Epithelial cell of proximal tubule (primary cell): Measurements from ENCODE around the gene CPNE2. TPM values are rescaled to one million over a fixed set of nuclear protein-coding genes. Genes with fewer than 3 reads are reported as not detected.

ENCODE experiments used
- DNase-seq: peaks from one replicate; pipeline ENCODE4 v3.0.0-alpha.2; 2011; ENCODE audit warnings: low read depth
- H3K4me3 ChIP-seq: 2 replicates; pipeline ENCODE4 v1.5.1; 2011; ENCODE audit warnings: low read depth, mild to moderate bottlenecking, low read length
- CTCF ChIP-seq: conservative IDR thresholded peaks from 2 replicates; pipeline ENCODE4 v1.5.1; 2012; ENCODE audit warnings: low read depth, mild to moderate bottlenecking, low read length
- total RNA-seq: library from RNA; depleted of rRNA; stranded (reverse); fragments of >200 nt; gene quantifications from 2 replicates; pipeline ENCODE4 v1.2.3, GENCODE V29; 2015

CPNE2 gene
- total RNA-seq, 1 donor from 2014 or later, result 44.9 TPM

- DNase-seq, result no peak
- no peak for TF ChIP-seq CTCF
- H3K4me3 ChIP-seq, result no peak overlapping the region
Observed at GRCh38 chr16:57125376-57125775, 33.0 kb downstream of the CPNE2 start.

- no peak for DNase-seq
- no peak for TF ChIP-seq CTCF
- no peak overlapping the region for H3K4me3 ChIP-seq
Observed at GRCh38 chr16:57125969-57126368, 33.6 kb downstream of the CPNE2 start.

GRCh38 chr16:57126411-57126810 lies 34.0 kb downstream of the CPNE2 start:
- H3K4me3 ChIP-seq, result no peak overlapping the region
- DNase-seq, result no peak
- no peak for TF ChIP-seq CTCF

- no peak for DNase-seq
- H3K4me3 ChIP-seq, result no peak overlapping the region
- no peak for TF ChIP-seq CTCF
Observed at GRCh38 chr16:57127037-57127763, 34.8 kb downstream of the CPNE2 start.

GRCh38 chr16:57127836-57128235 lies 35.5 kb downstream of the CPNE2 start:
- no peak overlapping the region for H3K4me3 ChIP-seq
- TF ChIP-seq CTCF, result no peak
- DNase-seq, result no peak

- no peak for TF ChIP-seq CTCF
- no peak for DNase-seq
- no peak overlapping the region for H3K4me3 ChIP-seq
Observed at GRCh38 chr16:57128771-57129389, 36.5 kb downstream of the CPNE2 start.

GRCh38 chr16:57130950-57131321 lies 38.6 kb downstream of the CPNE2 start:
- DNase-seq, result no peak
- TF ChIP-seq CTCF, result no peak
- H3K4me3 ChIP-seq, result no peak overlapping the region
